Measurements from ENCODE around the gene HMOX2. TPM values are rescaled to one million over a fixed set of nuclear protein-coding genes. Genes with fewer than 3 reads are reported as not detected.

The HMOX2 gene
- total and polyA plus RNA-seq, 2 of the 13 experiments (the other 11 are each of a cell fraction or from before 2014, with no cell fraction given), result 60.3 to 70.4 TPM

- FAIRE-seq, result no peak
- intact Hi-C loops (cut with micrococcal nuclease; ENCODE audit: unreplicated experiment), result no loop called here
- peak; percentile 39 for DNase-seq (ENCODE audit: low spot score)
- H3K9me3 ChIP-seq (ENCODE audit: low read length), result no peaks in the 10 kb centered on the region
- BruUV-seq (replicated peaks), result no TSS peak
- ChIA-PET CTCF (ENCODE audit: low intra/inter-chr PET ratio, low total read pairs) (no interaction called here), POLR2A (interaction anchor here (0.9 to 1.5 kb wide), 3 partner anchors 10 to 24 kb away, joined by 3 to 5 read pairs (median 4); partner anchors contain the start of gene HMOX2)
- H3K27ac ChIP-seq (ENCODE audit: extremely low read length, insufficient read depth, low read length), result peak overlapping the region; percentile 37
- peaks cover 7% of the 10 kb centered on the region; the same call in 1 of the 2 replicates for H4K20me1 ChIP-seq (ENCODE audit: insufficient read depth, low read length)
- peak overlapping the region; percentile 45; the same call in 1 of the 2 replicates for H3K4me2 ChIP-seq (ENCODE audit: low read depth, low read length)
- peaks cover 46% of the 10 kb centered on the region for H3K4me1 ChIP-seq (ENCODE audit: insufficient read depth, low read length)
- WGBS (ENCODE audit: low lambda C conversion rate), result 70% methylated on average over 2 of the region's 3 CpGs
- H3K4me3 ChIP-seq (replicated peaks in 1 of 3; ENCODE audit: insufficient read depth in 1 of 3, low read depth in 2 of 3, low read length in 3 of 3), result no peak overlapping the region
- no peak overlapping the region for H2AFZ ChIP-seq (ENCODE audit: low read length)
- ATAC-seq, result peak; percentile 80
- peaks cover 54% of the 10 kb centered on the region for H3K79me2 ChIP-seq (ENCODE audit: insufficient read depth, low read length)
- H3K36me3 ChIP-seq (replicated peaks in 1 of 2; ENCODE audit: control insufficient read depth in 1 of 2, insufficient read depth in 2 of 2, low read length in 2 of 2), result peaks cover 5 to 10% of the 10 kb centered on the region in 2 experiments; a peak in 4 of 5 replicates
- in situ Hi-C loops (cut with HindIII; ENCODE audit: extremely low pct_ligation_motif_present, low pct_unique_long_range_greater_than_20kb), result loop anchor here (25.0 kb wide), 1 partner anchor 462 kb away; the partner anchor contains the start of gene SEC14L5
- H3K27me3 ChIP-seq (ENCODE audit: control insufficient read depth in 1 of 2, insufficient read depth in 2 of 2, low read length in 2 of 2), result no peaks in the 10 kb centered on the region
- no peak overlapping the region for H3K9ac ChIP-seq (ENCODE audit: insufficient read depth, low read depth, low read length)
- 0 out of 2 replicates have a peak, but pooled peaks have one; percentile 35 for TF ChIP-seq FOSL1 (CRISPR knock-in tag; IDR thresholded peaks at IDR 0.05; ENCODE audit: borderline replicate concordance)
- TF ChIP-seq MEIS1 (CRISPR knock-in tag; IDR thresholded peaks at IDR 0.05; ENCODE audit: borderline replicate concordance), result no peak
- TF ChIP-seq FOSL2 (CRISPR knock-in tag; IDR thresholded peaks at IDR 0.05), result peak; percentile 82
- 0 out of 2 replicates have a peak, but pooled peaks have one; percentile 11 for TF ChIP-seq RARA (CRISPR knock-in tag; IDR thresholded peaks at IDR 0.05)
- TF ChIP-seq TEAD3 (CRISPR knock-in tag; optimal IDR thresholded peaks at IDR 0.05; ENCODE audit: borderline replicate concordance), result peak; percentile 88
Observed at GRCh38 chr16:4500272-4500671, 24.1 kb downstream of the HMOX2 start.

GRCh38 chr16:4501071-4501478 is 24.9 kb downstream of the HMOX2 start:
- H3K9me3 ChIP-seq (ENCODE audit: low read length), result no peaks in the 10 kb centered on the region
- 51% methylated on average over 5 of the region's 5 CpGs for WGBS (ENCODE audit: low lambda C conversion rate)
- H3K4me2 ChIP-seq (ENCODE audit: low read depth, low read length), result peak overlapping the region; percentile 45
- no TSS peak for BruUV-seq (replicated peaks)
- no peak overlapping the region; the same call in 1 of the 2 replicates for H3K9ac ChIP-seq (ENCODE audit: insufficient read depth, low read depth, low read length)
- H3K27ac ChIP-seq (ENCODE audit: extremely low read length, insufficient read depth, low read length), result peak overlapping the region; percentile 37
- intact Hi-C loops (cut with micrococcal nuclease; ENCODE audit: unreplicated experiment), result no loop called here
- peaks cover 49% of the 10 kb centered on the region for H3K79me2 ChIP-seq (ENCODE audit: insufficient read depth, low read length)
- peak; percentile 32 for FAIRE-seq
- 0 out of 2 replicates have a peak, but pooled peaks have one; percentile 12 for TF ChIP-seq HNF4A (CRISPR knock-in tag; IDR thresholded peaks at IDR 0.05)
- no peak for TF ChIP-seq SOX13 (IDR thresholded peaks at IDR 0.05)
- TF ChIP-seq SOX13 (CRISPR knock-in tag; conservative IDR thresholded peaks at IDR 0.05 in 1 of 2, IDR thresholded peaks at IDR 0.05 in 1 of 2), result peak in 1 of 2 experiments; percentile 82; a peak in 2 of 4 replicates
- TF ChIP-seq ZNF34 (CRISPR knock-in tag; IDR thresholded peaks at IDR 0.05; ENCODE audit: borderline replicate concordance), result no peak
- TF ChIP-seq ZNF558 (CRISPR knock-in tag; IDR thresholded peaks at IDR 0.05; ENCODE audit: borderline replicate concordance), result no peak
- TF ChIP-seq SOX6 (IDR thresholded peaks at IDR 0.05), result no peak
- TF ChIP-seq SOX6 (CRISPR knock-in tag; IDR thresholded peaks at IDR 0.05), result 0 out of 2 replicates have a peak, but pooled peaks have one; percentile 29
- TF ChIP-seq FOXA3 (CRISPR knock-in tag; IDR thresholded peaks at IDR 0.05), result 0 out of 2 replicates have a peak, but pooled peaks have one; percentile 21
- TF ChIP-seq ZNF136 (CRISPR knock-in tag; IDR thresholded peaks at IDR 0.05; ENCODE audit: low read depth), result no peak
- no peak for TF ChIP-seq TGIF2 (CRISPR knock-in tag; IDR thresholded peaks at IDR 0.05)
- peak; percentile 73; the same call in 1 of the 2 replicates for TF ChIP-seq SOX5 (CRISPR knock-in tag; IDR thresholded peaks at IDR 0.05; ENCODE audit: borderline replicate concordance)
- 0 out of 3 replicates have a peak, but pooled peaks have one; percentile 23 for ATAC-seq
- H2AFZ ChIP-seq (ENCODE audit: low read length), result no peak overlapping the region
- peaks cover 7% of the 10 kb centered on the region; the same call in 1 of the 2 replicates for H4K20me1 ChIP-seq (ENCODE audit: insufficient read depth, low read length)
- ChIA-PET POLR2A (interaction anchor here (0.8 to 1.5 kb wide), 5 partner anchors 11 to 38 kb away, joined by 3 to 5 read pairs (median 3); partner anchors contain the start of genes CDIP1 and HMOX2), CTCF (ENCODE audit: low intra/inter-chr PET ratio, low total read pairs) (no interaction called here)
- DNase-seq (ENCODE audit: low spot score), result peak; percentile 41
- peaks cover 46% of the 10 kb centered on the region for H3K4me1 ChIP-seq (ENCODE audit: insufficient read depth, low read length)
- in situ Hi-C loops (cut with HindIII; ENCODE audit: extremely low pct_ligation_motif_present, low pct_unique_long_range_greater_than_20kb), result loop anchor here (25.0 kb wide), 1 partner anchor 461 kb away; the partner anchor contains the start of gene SEC14L5
- no peaks in the 10 kb centered on the region for H3K27me3 ChIP-seq (ENCODE audit: control insufficient read depth in 1 of 2, insufficient read depth in 2 of 2, low read length in 2 of 2)
- H3K4me3 ChIP-seq (replicated peaks in 1 of 3; ENCODE audit: insufficient read depth in 1 of 3, low read depth in 2 of 3, low read length in 3 of 3), result no peak overlapping the region
- H3K36me3 ChIP-seq (replicated peaks in 1 of 2; ENCODE audit: control insufficient read depth in 1 of 2, insufficient read depth in 2 of 2, low read length in 2 of 2), result peaks cover 5 to 6% of the 10 kb centered on the region in 2 experiments; a peak in 4 of 5 replicates
